GM19043 (cell line): Measurements from ENCODE around the gene LLCFC1.

Experiments used
- ATAC-seq: cut with Tn5 transposase; IDR thresholded peaks from one replicate; pipeline ENCODE4 v1.9.1; 2021; ENCODE audit warnings: low read depth; ENCODE audit not compliant: unreplicated experiment

LLCFC1 gene

GRCh38 chr7:142939226-142939910, at the start of gene LLCFC1:
Gene LLCFC1, plus strand, starts transcription at chr7:142939484. Its CDS starts 138 bp downstream, at chr7:142939622.
- no peak for ATAC-seq

GRCh38 chr7:142889816-142890215, 49.5 kb upstream of the LLCFC1 start:
- no peak for ATAC-seq

GRCh38 chr7:142890874-142891485, 48.3 kb upstream of the LLCFC1 start:
- no peak for ATAC-seq

GRCh38 chr7:142891490-142892082, 47.7 kb upstream of the LLCFC1 start:
- ATAC-seq, result no peak

GRCh38 chr7:142892951-142893350, 46.3 kb upstream of the LLCFC1 start:
- no peak for ATAC-seq

GRCh38 chr7:142894112-142894984, 44.9 kb upstream of the LLCFC1 start:
- ATAC-seq, result no peak

GRCh38 chr7:142894985-142895593, 44.2 kb upstream of the LLCFC1 start:
- no peak for ATAC-seq

GRCh38 chr7:142896151-142896550, 43.1 kb upstream of the LLCFC1 start:
- ATAC-seq, result no peak

- ATAC-seq, result no peak
These were observed 42.4 kb upstream of the LLCFC1 start for GRCh38 chr7:142896741-142897379.

- ATAC-seq, result no peak
These were observed 41.6 kb upstream of the LLCFC1 start for GRCh38 chr7:142897691-142898090.

- ATAC-seq, result no peak
These were observed 40.7 kb upstream of the LLCFC1 start for GRCh38 chr7:142898377-142899170.

GRCh38 chr7:142899661-142900060, 39.6 kb upstream of the LLCFC1 start:
- ATAC-seq, result no peak

GRCh38 chr7:142901426-142902259, 37.6 kb upstream of the LLCFC1 start:
- no peak for ATAC-seq

- ATAC-seq, result no peak
These were observed 35.2 kb upstream of the LLCFC1 start for GRCh38 chr7:142904128-142904527.

- no peak for ATAC-seq
These were observed 33.5 kb upstream of the LLCFC1 start for GRCh38 chr7:142905759-142906158.

- no peak for ATAC-seq
These were observed 32.6 kb upstream of the LLCFC1 start for GRCh38 chr7:142906643-142907042.

- no peak for ATAC-seq
These were observed 31.0 kb upstream of the LLCFC1 start for GRCh38 chr7:142908290-142908689.
